Mesothelial cell of epicardium (in vitro differentiated cells): ENCODE measurements around the gene SMIM15. TPM values are rescaled to one million over a fixed set of nuclear protein-coding genes. Genes with fewer than 3 reads are reported as not detected.

ENCODE experiments used
- DNase-seq, 2 experiments: peaks; one replicate each; pipeline ENCODE4 v3.0.0; 2021; ENCODE audit warnings: low spot score in 2 of 2; ENCODE audit not compliant: unreplicated experiment in 2 of 2
- H3K27ac Mint-ChIP-seq: 2 replicates; pipeline ENCODE4 v1.8.0; 2021; ENCODE audit warnings: mixed read lengths
- H3K27me3 Mint-ChIP-seq: 2 replicates; pipeline ENCODE4 v1.8.0; 2021; ENCODE audit warnings: low read depth, mixed read lengths
- H3K36me3 Mint-ChIP-seq: 2 replicates; pipeline ENCODE4 v1.8.0; 2021; ENCODE audit warnings: mixed read lengths
- H3K4me1 Mint-ChIP-seq: 2 replicates; pipeline ENCODE4 v1.8.0; 2021; ENCODE audit warnings: mixed read lengths
- H3K4me3 Mint-ChIP-seq: 2 replicates; pipeline ENCODE4 v1.8.0; 2021; ENCODE audit warnings: mild to moderate bottlenecking, moderate library complexity, mixed read lengths
- H3K9me3 Mint-ChIP-seq: 2 replicates; pipeline ENCODE4 v1.8.0; 2021; ENCODE audit warnings: mixed read lengths
- total RNA-seq: library from RNA; stranded (reverse); gene quantifications from 3 replicates; pipeline ENCODE4 v1.2.1, GENCODE V29; 2021
- TF ChIP-seq, protein P1 (sequence below): fragments of 200-600 bp; sonication (generic); IDR thresholded peaks from one replicate; pipeline ENCODE4 v1.5.0; 2021; ENCODE audit warnings: antibody characterized with exemption; ENCODE audit not compliant: unreplicated experiment

Gene SMIM15
- total RNA-seq, 1 donor from 2014 or later = 50.9 TPM

DNA sequence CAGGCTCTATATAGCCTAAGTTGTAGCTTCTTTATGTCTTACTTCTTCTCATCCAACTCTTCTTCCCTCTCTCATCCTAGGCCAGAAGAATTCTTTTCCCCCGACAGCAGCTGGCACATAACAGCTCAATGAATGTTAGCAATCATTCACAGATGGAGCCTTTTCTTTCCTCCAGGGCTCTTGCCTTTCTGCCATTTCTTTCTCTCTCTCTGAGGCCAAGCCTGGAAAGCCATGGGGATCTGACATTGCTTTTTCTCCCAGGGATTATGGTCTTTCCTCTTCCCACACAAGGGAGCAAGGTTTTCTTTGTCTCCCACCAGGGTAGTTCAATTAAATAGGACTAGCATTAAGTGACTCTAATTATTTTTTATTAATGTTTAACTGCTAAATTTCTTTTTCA is 20.5 kb downstream of the SMIM15 start:
- no peak overlapping the region for H3K4me3 Mint-ChIP-seq
- H3K9me3 Mint-ChIP-seq = peaks cover 4% of the 10 kb centered on the region
- peaks cover 8% of the 10 kb centered on the region for H3K4me1 Mint-ChIP-seq

GRCh38 chr5:61139931-61140330 is 22.3 kb downstream of the SMIM15 start:
- no peak overlapping the region for H3K27ac Mint-ChIP-seq
- H3K27me3 Mint-ChIP-seq = no peaks in the 10 kb centered on the region
- no peaks in the 10 kb centered on the region for H3K36me3 Mint-ChIP-seq
- no peaks in the 10 kb centered on the region for H3K9me3 Mint-ChIP-seq
- H3K4me3 Mint-ChIP-seq = no peak overlapping the region
- DNase-seq = no peak
- peaks cover 8% of the 10 kb centered on the region for H3K4me1 Mint-ChIP-seq
- TF ChIP-seq, protein P1, sequence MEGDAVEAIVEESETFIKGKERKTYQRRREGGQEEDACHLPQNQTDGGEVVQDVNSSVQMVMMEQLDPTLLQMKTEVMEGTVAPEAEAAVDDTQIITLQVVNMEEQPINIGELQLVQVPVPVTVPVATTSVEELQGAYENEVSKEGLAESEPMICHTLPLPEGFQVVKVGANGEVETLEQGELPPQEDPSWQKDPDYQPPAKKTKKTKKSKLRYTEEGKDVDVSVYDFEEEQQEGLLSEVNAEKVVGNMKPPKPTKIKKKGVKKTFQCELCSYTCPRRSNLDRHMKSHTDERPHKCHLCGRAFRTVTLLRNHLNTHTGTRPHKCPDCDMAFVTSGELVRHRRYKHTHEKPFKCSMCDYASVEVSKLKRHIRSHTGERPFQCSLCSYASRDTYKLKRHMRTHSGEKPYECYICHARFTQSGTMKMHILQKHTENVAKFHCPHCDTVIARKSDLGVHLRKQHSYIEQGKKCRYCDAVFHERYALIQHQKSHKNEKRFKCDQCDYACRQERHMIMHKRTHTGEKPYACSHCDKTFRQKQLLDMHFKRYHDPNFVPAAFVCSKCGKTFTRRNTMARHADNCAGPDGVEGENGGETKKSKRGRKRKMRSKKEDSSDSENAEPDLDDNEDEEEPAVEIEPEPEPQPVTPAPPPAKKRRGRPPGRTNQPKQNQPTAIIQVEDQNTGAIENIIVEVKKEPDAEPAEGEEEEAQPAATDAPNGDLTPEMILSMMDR = no peak

More for the DNA sequence above, 20.5 kb downstream of the SMIM15 start:
- no peaks in the 10 kb centered on the region for H3K27me3 Mint-ChIP-seq
- TF ChIP-seq, protein P1 = no peak
- H3K36me3 Mint-ChIP-seq = no peaks in the 10 kb centered on the region
- no peak overlapping the region for H3K27ac Mint-ChIP-seq
- no peak for DNase-seq

- H3K27me3 Mint-ChIP-seq = no peaks in the 10 kb centered on the region
- TF ChIP-seq, protein P1 = no peak
- no peak for DNase-seq
- peaks cover 8% of the 10 kb centered on the region for H3K4me1 Mint-ChIP-seq
- H3K27ac Mint-ChIP-seq = no peak overlapping the region
- H3K36me3 Mint-ChIP-seq = no peaks in the 10 kb centered on the region
- no peak overlapping the region for H3K4me3 Mint-ChIP-seq
- no peaks in the 10 kb centered on the region for H3K9me3 Mint-ChIP-seq
Observed at GRCh38 chr5:61139094-61139873, 23.0 kb downstream of the SMIM15 start.

DNA sequence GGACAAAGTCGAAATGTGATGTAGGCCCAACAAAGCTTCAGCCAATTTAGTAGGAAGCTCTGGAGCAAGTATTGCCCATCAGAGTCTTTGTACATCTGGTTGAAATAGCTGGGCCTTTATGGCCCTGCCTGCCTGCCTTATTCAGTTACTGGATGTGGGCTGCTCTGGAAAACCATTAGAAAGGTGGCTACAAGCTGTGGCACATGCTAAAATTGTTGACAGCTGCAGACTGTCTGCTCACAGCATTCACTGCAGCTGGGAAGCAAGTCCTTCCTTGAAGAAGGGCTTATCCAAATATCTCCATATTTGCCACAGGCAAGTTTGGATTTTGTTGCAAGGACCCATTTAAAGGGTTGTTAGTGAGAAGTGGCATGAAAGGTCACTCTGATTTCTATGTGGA is 24.4 kb downstream of the SMIM15 start:
- TF ChIP-seq, protein P1 = no peak
- Mint-ChIP-seq H3K4me1 (peaks cover 8% of the 10 kb centered on the region), H3K9me3 (peaks cover 4% of the 10 kb centered on the region), H3K27ac (no peak overlapping the region), H3K36me3 (no peaks in the 10 kb centered on the region), H3K4me3 (no peak overlapping the region), H3K27me3 (no peaks in the 10 kb centered on the region)
- no peak for DNase-seq

- H3K4me1 Mint-ChIP-seq = no peaks in the 10 kb centered on the region
- H3K36me3 Mint-ChIP-seq = no peaks in the 10 kb centered on the region
- H3K4me3 Mint-ChIP-seq = no peak overlapping the region
- H3K9me3 Mint-ChIP-seq = peaks cover 4% of the 10 kb centered on the region
- DNase-seq = no peak
- TF ChIP-seq, protein P1 = no peak
- H3K27ac Mint-ChIP-seq = no peak overlapping the region
- H3K27me3 Mint-ChIP-seq = no peaks in the 10 kb centered on the region
Observed at GRCh38 chr5:61132559-61132958, 29.7 kb downstream of the SMIM15 start.
